ENCODE data around the gene SYNJ2. TPM values are rescaled to one million over a fixed set of nuclear protein-coding genes. Genes with fewer than 3 reads are reported as not detected.
A peak's percentile ranks its signal among the peaks of the same experiment; 100 is the strongest.
"Not testable (repeated sequence)": the region's sequence is repeated elsewhere in the genome, so short reads cannot be mapped to it uniquely, and the experiment has no call there.

The SYNJ2 gene
- total RNA-seq, 1 experiment from 2014 or later: 24.5 TPM

DNA sequence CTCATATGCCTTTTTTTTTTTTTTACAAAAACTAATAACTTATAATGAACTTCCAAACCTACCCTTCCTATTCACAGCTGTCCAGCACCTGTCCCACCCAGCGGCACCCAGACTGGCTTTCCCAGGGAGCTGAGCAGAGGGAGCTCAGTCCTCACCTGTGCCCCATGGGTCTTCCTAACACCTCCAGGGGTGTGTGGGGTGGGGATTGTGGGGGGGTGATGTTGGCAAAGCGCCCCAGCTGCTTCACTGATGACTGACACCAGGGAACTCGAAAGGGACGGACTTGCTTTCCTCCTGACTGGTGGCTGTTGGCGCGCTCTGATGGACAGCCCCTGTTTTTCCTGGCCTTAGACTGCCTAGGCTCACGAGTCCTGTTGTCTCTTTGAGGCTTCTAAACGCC is 14.2 kb upstream of the SYNJ2 start:
- H3K79me1 ChIP-seq (ENCODE audit: insufficient read depth, low read depth, low read length, poor library complexity, severe bottlenecking): no peaks in the 10 kb centered on the region
- no peak overlapping the region for H3K18ac ChIP-seq (ENCODE audit: insufficient read length, low read depth, low read length)
- H3K4me3 Mint-ChIP-seq: no peak overlapping the region
- H2BK20ac ChIP-seq (ENCODE audit: low read depth, low read length, poor library complexity, severe bottlenecking): no peak overlapping the region
- no peak overlapping the region for H4K5ac ChIP-seq (ENCODE audit: insufficient read length, low read depth, low read length)
- H3K27me3 ChIP-seq (ENCODE audit: insufficient read depth, low read length): no peaks in the 10 kb centered on the region
- H3K9me3 Mint-ChIP-seq: no peaks in the 10 kb centered on the region
- DNase-seq: no peak
- no peak overlapping the region for H2BK120ac ChIP-seq (ENCODE audit: low read depth, low read length, poor library complexity, severe bottlenecking)
- no peak overlapping the region for H3T11ph ChIP-seq (ENCODE audit: low read length)
- no peak overlapping the region for H3K4me2 ChIP-seq (ENCODE audit: insufficient read depth, insufficient read length, low read length)
- H3K9me3 ChIP-seq (ENCODE audit: control insufficient read depth, low read depth, low read length): no peaks in the 10 kb centered on the region
- no peaks in the 10 kb centered on the region for H3K23me2 ChIP-seq (ENCODE audit: insufficient read length, low read depth, low read length, poor library complexity, severe bottlenecking)
- no peak overlapping the region for H2AK5ac ChIP-seq (ENCODE audit: insufficient read length, low read length)
- TF ChIP-seq, protein P1, sequence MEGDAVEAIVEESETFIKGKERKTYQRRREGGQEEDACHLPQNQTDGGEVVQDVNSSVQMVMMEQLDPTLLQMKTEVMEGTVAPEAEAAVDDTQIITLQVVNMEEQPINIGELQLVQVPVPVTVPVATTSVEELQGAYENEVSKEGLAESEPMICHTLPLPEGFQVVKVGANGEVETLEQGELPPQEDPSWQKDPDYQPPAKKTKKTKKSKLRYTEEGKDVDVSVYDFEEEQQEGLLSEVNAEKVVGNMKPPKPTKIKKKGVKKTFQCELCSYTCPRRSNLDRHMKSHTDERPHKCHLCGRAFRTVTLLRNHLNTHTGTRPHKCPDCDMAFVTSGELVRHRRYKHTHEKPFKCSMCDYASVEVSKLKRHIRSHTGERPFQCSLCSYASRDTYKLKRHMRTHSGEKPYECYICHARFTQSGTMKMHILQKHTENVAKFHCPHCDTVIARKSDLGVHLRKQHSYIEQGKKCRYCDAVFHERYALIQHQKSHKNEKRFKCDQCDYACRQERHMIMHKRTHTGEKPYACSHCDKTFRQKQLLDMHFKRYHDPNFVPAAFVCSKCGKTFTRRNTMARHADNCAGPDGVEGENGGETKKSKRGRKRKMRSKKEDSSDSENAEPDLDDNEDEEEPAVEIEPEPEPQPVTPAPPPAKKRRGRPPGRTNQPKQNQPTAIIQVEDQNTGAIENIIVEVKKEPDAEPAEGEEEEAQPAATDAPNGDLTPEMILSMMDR (conservative IDR thresholded peaks at IDR 0.05): no peak
- no peak overlapping the region for H3K23ac ChIP-seq (ENCODE audit: insufficient read length, low read depth, low read length)
- H3K9ac ChIP-seq (ENCODE audit: extremely low read depth, insufficient read length, low read length): no peak overlapping the region
- H2AFZ ChIP-seq (ENCODE audit: low read length): no peak overlapping the region
- no peak overlapping the region for H3K27ac ChIP-seq (ENCODE audit: insufficient read length, low read depth, low read length)
- no peak overlapping the region for H4K91ac ChIP-seq (ENCODE audit: insufficient read length, low read depth, low read length)
- H3K4me1 ChIP-seq (ENCODE audit: insufficient read depth, low read length): no peaks in the 10 kb centered on the region
- H3K27ac Mint-ChIP-seq: no peak overlapping the region
- peak overlapping the region; percentile 50 for H2BK12ac ChIP-seq (ENCODE audit: insufficient read length, low read depth, low read length)
- peak overlapping the region; percentile 47; the same call in 1 of the 2 replicates for H3K14ac ChIP-seq (ENCODE audit: insufficient read depth, low read length)
- no peak overlapping the region; the same call in 1 of the 2 replicates for H3K4ac ChIP-seq (ENCODE audit: low read depth, low read length)
- H2BK15ac ChIP-seq (ENCODE audit: low read depth, low read length): no peak overlapping the region
- no peaks in the 10 kb centered on the region for H4K20me1 ChIP-seq (ENCODE audit: control insufficient read depth, insufficient read depth, insufficient read length)
- no CpG with 5 or more reads among the region's 8 CpGs for WGBS (ENCODE audit: extremely low coverage, insufficient read length, low lambda C conversion rate)
- H3K79me2 ChIP-seq (ENCODE audit: insufficient read depth, low read length): no peaks in the 10 kb centered on the region
- peaks cover 2% of the 10 kb centered on the region for H3K27me3 Mint-ChIP-seq (ENCODE audit: low read depth)
- H4K8ac ChIP-seq (replicated peaks; ENCODE audit: insufficient read length, low read depth, low read length): no peak overlapping the region
- H3K4me1 Mint-ChIP-seq: peaks cover 17 to 29% of the 10 kb centered on the region in 2 experiments
- H3K56ac ChIP-seq (ENCODE audit: insufficient read length, low read depth, low read length): no peak overlapping the region
- no peaks in the 10 kb centered on the region for H3K36me3 Mint-ChIP-seq (ENCODE audit: insufficient read depth in 1 of 3, low read depth in 3 of 3)
- H2BK5ac ChIP-seq (ENCODE audit: insufficient read length, low read length): no peak overlapping the region

DNA sequence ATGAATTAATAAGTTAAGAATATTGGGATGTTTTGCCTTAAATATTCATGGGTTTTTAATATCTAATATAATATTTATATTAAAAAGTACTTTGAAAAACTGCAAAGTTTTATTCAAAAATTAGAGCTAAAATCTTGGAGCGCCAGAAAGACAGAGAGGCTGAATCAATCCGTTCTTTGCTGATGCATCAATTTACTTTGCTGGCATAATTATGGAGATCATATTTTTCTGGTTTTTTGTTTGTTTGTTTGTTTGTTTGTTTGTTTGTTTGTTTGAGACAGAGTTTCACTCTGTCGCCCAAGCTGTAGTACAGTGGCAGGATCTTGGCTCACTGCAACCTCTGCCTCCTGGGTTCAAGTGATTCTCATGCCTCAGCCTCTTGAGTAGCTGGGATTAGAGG is 9.5 kb upstream of the SYNJ2 start:
- H3K27me3 ChIP-seq (ENCODE audit: insufficient read depth, low read length); H3K36me3 Mint-ChIP-seq (ENCODE audit: insufficient read depth in 1 of 3, low read depth in 3 of 3); H3K27me3 Mint-ChIP-seq (ENCODE audit: low read depth); H3K9me3 ChIP-seq (ENCODE audit: control insufficient read depth, low read depth, low read length); H3K4ac ChIP-seq (ENCODE audit: low read depth, low read length); H3K27ac Mint-ChIP-seq; H3K4me1 ChIP-seq (ENCODE audit: insufficient read depth, low read length); H3K23ac ChIP-seq (ENCODE audit: insufficient read length, low read depth, low read length); H3K79me1 ChIP-seq (ENCODE audit: insufficient read depth, low read depth, low read length, poor library complexity, severe bottlenecking); H2BK120ac ChIP-seq (ENCODE audit: low read depth, low read length, poor library complexity, severe bottlenecking); H3T11ph ChIP-seq (ENCODE audit: low read length); H3K4me2 ChIP-seq (ENCODE audit: insufficient read depth, insufficient read length, low read length); H4K5ac ChIP-seq (ENCODE audit: insufficient read length, low read depth, low read length); H3K27ac ChIP-seq (ENCODE audit: insufficient read length, low read depth, low read length); H3K23me2 ChIP-seq (ENCODE audit: insufficient read length, low read depth, low read length, poor library complexity, severe bottlenecking); H3K79me2 ChIP-seq (ENCODE audit: insufficient read depth, low read length); H2AK5ac ChIP-seq (ENCODE audit: insufficient read length, low read length); H3K14ac ChIP-seq (ENCODE audit: insufficient read depth, low read length); H2BK15ac ChIP-seq (ENCODE audit: low read depth, low read length); H3K4me3 Mint-ChIP-seq; H3K18ac ChIP-seq (ENCODE audit: insufficient read length, low read depth, low read length); H2AFZ ChIP-seq (ENCODE audit: low read length); H3K9me3 Mint-ChIP-seq; H3K56ac ChIP-seq (ENCODE audit: insufficient read length, low read depth, low read length); H2BK12ac ChIP-seq (ENCODE audit: insufficient read length, low read depth, low read length); H4K91ac ChIP-seq (ENCODE audit: insufficient read length, low read depth, low read length); H4K8ac ChIP-seq (replicated peaks; ENCODE audit: insufficient read length, low read depth, low read length); H3K9ac ChIP-seq (ENCODE audit: extremely low read depth, insufficient read length, low read length); DNase-seq; H2BK20ac ChIP-seq (ENCODE audit: low read depth, low read length, poor library complexity, severe bottlenecking); H2BK5ac ChIP-seq (ENCODE audit: insufficient read length, low read length); H4K20me1 ChIP-seq (ENCODE audit: control insufficient read depth, insufficient read depth, insufficient read length): not testable (repeated sequence)
- no CpG with 5 or more reads among the region's 3 CpGs for whole genome bisulfite sequencing (ENCODE audit: extremely low coverage, insufficient read length, low lambda C conversion rate)
- peaks cover 16 to 21% of the 10 kb centered on the region in 2 experiments for H3K4me1 Mint-ChIP-seq
